Loucy (cell line): ENCODE data around the gene DRICH1.

Source experiments
- CTCF ChIP-seq: fragments of 200-600 bp; sonication (generic); conservative IDR thresholded peaks from 2 replicates; pipeline ENCODE4 v1.5.1; 2014; ENCODE audit warnings: mild to moderate bottlenecking, antibody characterized with exemption, low read length
- EZH2phosphoT487 ChIP-seq: fragments of 200-600 bp; IDR thresholded peaks from 2 replicates; pipeline ENCODE4 v1.6.1; 2018; ENCODE audit warnings: antibody characterized with exemption, mild to moderate bottlenecking, moderate library complexity, borderline replicate concordance

GRCh38 chr22:23673050-23673620 is 41.0 kb upstream of the DRICH1 start:
- TF ChIP-seq CTCF (no peak), EZH2phosphoT487 (no peak)
